Measurements from ENCODE around the gene CCDC127.
"Not testable (repeated sequence)": the region's sequence is repeated elsewhere in the genome, so short reads cannot be mapped to it uniquely, and the experiment has no call there.

Gene CCDC127

DNA sequence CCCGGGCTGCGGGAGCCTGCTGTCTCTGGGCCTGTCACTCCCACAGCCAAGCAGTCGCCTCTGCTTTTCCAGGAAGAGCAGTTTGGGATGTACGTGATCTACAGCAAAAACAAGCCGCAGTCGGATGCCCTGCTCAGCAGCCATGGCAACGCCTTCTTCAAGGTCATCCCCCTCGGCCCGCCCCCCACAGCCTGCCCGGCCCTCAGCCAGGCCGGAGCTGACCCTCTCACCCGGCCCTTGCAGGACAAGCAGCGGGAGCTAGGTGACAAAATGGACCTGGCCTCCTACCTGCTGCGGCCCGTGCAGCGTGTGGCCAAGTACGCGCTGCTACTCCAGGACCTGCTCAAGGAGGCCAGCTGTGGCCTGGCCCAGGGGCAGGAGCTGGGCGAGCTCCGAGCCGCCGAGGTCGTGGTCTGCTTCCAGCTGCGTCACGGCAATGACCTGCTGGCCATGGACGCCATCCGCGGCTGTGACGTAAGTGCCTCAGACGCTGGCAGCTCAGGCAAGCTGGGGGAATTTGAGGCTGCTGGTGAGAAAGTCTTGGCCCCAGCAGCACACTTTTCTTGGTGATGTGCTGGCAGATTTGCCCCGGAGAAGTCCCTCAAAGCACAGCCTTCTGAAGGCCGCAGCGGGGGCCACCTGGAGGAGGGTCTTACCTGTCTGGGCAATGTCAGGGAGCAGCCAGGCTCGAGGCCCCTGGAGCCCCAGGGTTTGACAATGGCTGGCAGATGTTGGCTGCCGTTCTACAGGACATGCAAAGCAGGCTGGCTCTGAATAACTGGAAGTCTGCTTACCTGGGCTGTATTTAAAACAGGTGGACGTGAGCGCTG, 46.8 kb downstream of the CCDC127 start:
- DNase-seq: no peak

DNA sequence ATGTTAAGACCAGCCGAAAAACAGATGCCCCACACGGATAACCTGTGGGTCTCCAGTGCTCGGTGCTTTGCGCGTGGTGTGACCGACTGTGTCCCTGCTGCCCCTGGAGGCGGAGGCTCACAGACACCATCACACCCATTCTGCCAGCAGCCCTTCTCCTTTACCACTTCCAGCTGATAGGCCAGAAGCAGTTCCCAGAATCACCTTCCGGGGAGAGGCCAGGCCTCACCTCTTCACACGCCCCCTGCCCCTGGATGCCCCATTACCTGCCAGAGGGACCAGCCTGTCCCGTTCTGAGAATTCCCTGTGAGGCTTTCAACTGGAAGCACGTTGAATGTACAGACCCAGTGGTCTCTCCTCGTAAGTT, 48.2 kb downstream of the CCDC127 start:
- DNase-seq: no peak

DNA sequence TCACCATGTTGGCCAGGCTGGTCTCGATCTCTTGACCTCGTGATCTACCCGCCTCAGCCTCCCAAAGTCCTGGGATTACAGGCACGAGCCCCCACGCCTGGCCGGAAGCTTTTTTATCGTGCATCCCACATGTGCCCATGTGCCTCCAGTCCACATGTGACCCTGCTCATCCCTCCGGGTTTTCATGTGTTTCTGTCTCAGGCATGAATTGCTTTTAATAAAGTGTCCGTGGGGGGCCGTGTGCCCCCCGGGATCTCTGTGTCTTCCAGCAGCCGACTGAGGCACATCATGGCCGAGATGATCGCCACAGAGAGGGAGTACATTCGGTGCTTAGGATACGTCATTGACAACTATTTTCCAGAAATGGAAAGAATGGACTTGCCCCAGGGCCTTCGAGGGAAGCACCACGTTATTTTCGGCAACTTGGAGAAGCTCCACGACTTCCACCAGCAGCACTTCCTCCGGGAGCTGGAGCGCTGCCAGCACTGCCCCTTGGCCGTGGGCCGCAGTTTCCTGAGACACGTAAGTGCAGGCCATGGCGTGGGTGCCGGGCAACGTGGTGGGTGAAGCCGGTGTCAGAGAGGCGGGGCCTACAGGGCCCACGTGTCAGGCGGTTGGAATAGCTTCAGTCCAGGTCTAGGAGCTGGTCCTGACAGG, 48.8 kb downstream of the CCDC127 start:
- no peak for DNase-seq

DNA sequence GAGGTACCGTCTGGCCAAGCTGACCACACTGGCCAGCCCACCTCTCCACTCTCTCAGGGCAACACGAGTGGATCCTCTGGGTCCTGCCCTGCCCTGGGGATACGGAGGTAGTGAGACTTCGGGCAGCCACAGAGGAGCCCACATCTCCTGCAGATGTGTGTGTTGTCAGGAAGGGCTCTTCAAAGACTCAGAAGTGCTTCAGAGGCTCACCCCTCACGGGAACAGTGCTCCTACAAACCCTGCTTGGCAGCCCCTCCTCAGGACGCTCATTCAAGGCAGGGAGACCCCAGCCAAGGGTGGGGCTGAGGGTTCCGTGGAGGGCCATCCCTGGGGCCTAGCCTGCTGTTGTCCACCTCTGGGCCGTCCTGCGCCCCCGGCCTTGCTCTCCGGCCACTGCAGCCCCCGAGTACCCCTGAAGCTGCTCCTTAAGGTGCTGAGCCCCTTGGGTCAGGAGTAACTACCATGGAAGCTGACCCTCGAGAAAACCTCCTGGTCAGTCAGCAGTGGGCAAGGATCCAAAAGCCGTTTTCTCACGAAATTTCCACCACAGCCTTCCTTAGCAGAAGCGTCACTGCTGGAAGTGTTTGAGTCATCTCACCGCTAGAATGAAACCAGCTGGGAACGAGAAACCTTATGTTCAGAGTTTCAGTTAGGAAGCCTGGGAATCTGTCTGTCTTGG, 49.8 kb downstream of the CCDC127 start:
- peak; percentile 1 for DNase-seq

DNA sequence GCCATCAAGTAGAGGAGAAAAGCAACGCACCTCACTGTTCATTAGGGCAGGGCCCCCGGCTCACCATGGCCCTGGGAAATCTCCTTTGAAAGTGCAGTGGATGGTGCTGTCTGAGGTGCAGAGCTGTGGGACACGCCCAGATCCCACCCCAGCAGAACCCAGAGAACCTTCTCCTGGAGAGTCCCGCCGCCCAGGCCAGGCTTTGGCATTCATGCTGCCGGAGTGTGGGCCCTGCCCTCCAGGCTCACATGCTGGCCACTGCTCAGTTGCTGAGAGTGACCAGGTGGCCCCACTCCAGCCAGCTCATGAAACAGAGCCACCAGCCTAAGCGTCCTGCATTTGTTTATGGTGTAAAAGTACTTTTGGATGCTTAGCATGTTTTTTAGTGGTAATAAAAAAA, 50.4 kb downstream of the CCDC127 start:
- DNase-seq: no peak

DNA sequence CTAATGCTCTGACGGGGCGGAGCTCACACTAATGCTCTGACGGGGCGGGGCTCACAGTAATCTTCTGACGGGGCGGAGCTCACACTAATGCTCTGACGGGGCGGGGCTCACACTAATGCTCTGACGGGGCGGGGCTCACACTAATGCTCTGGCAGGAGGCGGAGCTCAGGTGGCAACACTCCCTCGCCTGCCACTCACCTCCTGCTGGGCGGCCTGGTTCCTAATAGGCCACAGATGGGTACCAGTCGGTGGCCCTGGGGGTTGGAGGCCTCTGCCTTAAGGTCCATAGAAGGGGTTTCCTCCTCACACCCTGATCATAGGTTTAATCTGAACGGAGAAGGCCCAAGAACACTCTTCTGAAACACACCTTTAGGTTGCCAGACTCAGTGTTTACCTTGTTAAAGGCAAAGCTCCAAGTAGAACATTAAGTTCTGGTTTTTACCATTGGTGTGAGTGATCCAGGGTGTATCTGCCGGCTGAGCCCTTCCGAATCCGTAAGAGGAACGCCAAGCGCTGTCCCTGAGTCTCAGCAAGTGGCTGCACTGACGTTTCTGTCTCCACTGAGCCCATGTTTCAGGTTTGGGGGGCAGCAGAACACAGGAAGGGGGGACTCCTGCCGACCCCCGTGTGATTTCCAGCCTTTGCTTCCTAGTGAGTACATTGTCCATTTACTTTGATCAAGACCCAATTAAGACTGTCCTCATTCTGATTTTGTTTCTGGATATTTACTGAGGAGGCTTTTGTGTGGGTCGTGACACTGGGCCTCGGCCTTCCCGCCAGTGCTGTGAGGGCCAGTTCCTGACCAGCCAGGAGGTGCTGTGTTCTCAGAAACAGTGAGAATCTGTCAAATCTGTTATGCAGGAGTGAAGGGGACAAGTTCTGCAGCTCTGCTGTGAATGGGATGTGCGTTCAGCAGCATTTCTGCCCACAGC, 51.2 kb downstream of the CCDC127 start:
- peak; percentile 8 for DNase-seq

DNA sequence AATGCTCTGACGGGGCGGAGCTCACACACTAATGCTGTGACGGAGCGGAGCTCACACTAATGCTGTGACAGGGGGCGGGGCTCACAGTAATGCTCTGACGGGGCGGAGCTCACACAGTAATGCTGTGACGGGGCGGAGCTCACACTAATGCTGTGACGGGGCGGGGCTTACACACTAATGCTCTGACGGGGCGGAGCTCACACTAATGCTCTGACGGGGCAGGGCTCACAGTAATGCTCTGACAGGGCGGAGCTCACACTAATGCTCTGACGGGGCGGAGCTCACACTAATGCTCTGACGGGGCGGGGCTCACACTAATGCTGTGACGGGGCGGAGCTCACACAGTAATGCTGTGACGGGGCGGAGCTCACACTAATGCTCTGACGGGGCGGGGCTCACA, 53.2 kb downstream of the CCDC127 start:
- DNase-seq: not testable (repeated sequence)

DNA sequence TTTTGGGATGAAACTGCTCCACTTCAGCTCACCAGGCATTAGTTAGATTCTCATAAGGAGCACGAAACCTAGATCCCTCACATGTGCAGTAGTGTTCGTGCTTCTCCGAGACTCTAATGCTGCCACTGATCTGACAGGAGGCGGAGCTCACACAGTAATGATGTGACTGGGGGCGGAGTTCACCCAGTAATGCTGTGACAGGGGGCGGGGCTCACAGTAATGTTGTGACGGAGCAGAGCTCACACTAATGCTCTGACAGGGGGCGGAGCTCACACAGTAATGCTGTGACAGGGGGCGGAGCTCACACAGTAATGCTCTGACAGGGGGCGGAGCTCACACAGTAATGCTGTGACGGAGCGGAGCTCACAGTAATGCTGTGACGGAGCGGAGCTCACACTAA, 53.7 kb downstream of the CCDC127 start:
- DNase-seq: no peak

DNA sequence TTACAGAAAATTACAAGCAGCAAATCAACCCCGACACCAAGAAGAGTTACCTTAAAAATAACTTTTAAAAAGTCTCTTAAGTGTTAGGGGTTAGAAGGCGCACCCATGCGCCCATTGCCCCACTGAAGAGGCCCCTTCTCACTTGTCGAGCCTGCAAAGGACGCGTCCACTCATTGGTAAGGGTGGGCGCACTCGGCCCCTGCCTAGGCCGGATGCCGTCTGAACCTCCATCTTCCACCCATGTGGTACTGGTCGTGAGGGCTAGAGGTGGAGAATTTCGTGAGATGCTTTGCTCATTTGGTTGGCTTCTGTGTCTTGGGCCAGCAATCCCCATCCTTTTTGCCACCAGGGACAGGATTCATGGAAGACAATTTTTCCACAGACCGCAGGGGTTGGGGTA, 54.1 kb downstream of the CCDC127 start:
- peak; percentile 2 for DNase-seq

DNA sequence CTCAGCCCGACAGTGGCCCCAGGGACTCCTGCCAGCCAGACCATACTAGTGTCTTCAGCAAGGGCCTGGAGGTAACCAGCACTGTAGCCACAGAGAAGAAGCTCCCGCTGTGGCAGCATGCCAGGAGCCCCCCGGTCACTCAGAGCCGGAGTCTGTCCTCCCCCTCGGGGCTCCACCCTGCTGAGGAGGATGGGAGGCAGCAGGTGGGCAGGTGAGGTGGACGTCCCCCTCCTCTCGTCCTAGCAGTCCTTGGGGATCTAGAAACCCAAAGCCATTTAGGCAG, 54.7 kb downstream of the CCDC127 start:
- peak; percentile 10 for DNase-seq

DNA sequence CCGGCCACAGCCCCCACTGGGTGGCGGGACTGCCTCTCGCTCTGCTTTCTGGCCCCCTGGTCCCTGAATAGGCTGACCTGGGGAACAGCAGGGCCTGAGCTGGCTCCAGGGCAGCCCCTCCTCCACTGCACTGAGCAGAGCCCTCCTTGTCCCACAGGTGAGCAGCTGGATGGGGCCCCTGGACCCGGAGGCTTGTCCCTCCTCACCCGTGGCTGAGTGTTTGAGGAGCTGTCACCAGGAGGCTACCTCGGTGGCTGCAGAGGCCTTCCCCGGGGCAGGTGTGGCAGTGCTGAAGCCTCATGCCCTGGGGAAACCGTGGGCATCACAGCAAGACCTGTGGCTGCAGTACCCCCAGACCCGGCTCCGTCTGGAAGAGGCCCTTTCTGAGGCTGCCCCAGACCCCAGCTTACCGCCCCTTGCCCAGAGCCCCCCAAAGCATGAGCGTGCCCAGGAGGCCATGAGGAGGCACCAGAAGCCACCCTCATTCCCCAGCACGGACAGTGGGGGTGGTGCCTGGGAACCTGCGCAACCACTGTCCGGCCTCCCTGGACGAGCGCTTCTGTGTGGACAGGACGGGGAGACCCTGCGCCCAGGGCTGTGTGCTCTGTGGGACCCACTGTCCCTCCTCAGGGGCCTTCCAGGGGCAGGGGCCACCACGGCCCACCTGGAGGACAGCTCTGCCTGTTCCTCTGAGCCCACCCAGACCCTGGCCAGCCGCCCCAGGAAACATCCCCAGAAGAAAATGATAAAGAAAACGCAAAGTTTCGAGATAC, 55.2 kb downstream of the CCDC127 start:
- DNase-seq: peak; percentile 7

DNA sequence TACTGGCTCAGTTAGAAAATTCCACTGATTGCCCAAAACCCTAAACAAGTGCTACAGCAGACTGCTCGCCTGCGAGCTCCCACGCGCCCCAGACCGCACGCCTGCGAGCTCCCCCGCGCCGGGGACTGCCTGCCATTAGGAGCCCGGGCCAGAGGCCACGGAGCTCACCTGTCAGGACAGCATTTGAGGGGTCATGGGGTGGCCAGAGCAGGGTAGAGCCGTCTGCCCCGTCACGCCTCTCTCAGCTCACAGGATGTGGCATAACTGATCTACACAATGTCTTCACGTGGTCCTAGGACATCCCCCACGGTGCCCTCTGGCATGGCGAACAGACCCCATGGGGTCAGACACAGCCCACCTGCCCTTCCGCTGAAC, 55.8 kb downstream of the CCDC127 start:
- DNase-seq: no peak

DNA sequence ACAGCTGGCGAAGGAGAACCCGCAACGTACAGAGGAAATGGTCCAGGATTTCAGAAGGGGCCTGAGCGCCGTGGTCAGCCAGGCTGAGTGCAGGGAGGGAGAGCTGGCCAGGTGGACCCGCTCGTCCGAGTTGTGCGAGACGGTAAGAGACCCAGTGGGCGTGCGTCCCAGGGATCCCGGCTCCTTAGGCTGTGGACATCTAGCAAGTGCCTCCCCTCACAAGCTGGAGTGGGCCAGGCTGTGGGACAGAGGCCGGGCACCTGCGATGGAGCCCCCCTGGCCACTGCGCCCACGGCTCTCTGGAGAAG, 56.2 kb downstream of the CCDC127 start:
- DNase-seq: no peak

DNA sequence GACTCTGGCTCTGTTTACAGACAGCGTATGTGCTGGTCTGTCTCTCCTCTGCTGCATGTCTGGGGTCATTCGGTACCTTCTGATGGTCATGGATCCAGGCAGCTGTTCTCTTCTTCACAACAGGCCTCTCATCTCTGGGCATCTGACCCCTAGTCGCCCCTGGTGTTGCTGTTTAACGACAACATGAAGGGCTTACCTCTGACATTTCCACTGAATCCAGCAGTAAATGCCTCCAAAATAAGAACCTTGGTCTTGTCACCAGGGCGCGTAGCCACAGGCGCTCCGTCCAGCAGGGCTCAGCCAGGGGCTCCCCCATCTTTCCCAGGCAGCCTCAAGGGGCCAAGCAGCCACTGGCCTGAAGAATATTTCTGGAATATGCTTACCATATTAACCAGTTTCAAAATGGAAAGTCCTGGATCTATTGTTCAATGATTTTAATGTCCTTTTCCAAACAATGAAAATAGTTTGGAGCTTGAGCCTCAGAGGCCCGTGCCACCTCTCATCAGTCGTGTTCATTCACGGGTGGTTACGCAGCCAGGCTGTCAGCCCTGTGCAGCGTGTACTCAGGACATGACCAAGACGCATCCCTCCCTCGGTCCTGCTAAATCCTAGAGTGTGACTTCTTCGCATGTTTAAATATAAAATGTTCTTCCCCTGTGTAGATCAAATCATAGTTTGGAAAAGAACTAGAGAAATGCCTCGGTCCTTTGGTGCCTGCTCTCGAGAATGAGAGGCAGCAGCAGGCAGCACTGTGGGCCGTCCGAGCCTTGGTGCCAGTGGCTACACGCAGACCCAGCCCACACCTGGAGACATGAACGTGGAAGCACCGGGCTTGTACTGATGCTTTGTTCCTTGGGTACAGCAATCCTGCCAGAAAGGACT, 56.8 kb downstream of the CCDC127 start:
- no peak for DNase-seq

DNA sequence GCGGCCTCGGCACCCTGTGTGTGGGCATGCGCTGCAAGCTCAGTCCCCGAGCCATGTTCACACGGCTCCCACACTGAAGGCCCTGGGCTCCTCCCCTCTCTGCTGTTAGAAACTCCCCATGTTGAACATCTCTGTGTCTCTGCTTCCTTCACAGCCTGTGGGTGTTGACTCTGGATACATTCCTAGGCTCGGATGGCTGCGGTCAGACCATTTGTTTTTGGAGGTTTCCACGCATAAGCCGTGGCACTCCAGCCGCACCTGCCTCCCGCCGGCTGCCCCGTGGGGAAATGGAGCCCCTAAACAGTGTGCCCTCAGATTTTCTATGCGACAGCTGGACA, 57.8 kb downstream of the CCDC127 start:
- no peak for DNase-seq

DNA sequence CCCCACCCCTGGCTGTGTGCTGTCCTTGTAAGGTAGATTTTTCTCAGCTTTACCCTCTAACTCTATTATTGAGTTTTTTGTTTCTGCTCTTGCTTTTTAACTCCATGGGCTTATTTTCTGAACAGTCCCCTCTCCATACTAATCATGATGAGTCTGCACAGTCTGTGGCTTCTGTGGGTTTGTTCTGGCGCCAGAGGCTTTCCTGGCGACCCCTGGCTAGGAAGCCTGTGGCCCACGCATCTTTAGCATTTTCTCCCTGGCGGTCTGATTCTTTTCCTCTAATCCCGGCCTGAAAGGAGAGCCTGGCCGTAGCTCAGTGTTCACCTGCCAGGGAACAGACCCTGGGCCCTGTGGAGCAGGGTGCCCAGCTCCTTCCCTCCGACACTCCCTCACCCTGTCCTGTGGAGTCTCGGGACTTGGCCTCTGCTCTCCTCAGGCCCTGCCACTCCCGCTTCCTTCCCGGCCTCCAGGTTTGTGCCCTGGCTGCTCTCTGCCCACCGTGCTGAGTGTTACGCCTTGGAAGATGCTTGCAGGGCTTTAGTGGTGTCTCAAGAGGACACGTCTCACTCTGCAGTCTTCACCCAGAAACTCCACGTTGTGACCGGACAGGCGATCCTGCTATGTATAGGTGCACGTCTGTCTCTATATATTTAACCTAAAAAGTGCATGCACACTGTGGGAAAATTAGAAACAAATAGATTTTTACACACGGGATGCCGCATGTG, 58.3 kb downstream of the CCDC127 start:
- DNase-seq: no peak

DNA sequence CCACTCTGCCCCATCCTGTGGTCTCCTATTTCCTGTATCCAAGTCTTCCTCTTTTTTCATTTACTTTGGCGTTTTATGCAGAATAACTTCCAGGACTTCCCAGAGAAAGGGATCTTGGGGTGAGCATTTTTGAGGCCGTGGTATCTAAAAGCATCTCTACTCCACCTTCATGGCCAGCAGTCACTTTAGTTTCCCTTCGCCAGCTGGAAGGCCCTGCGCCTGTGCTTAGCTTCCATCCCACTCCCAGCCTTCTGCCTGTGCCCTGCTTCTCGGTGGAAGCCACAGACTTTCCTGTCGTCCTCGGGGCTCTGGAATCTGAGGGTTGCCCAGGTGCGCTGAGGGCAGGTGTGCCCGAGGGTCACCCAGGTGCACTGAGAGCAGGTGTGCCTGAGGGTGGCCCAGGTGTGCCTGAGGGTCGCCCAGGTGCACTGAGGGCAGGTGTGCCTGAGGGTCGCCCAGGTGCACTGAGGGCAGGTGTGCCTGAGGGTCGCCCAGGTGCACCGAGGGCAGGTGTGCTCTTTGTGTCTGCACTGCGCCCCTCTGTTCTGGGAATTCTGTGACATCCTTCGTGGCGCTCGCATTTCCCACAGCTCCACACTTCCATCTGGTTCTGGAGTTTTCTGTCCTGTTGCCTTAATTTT, 59.0 kb downstream of the CCDC127 start:
- DNase-seq: no peak

DNA sequence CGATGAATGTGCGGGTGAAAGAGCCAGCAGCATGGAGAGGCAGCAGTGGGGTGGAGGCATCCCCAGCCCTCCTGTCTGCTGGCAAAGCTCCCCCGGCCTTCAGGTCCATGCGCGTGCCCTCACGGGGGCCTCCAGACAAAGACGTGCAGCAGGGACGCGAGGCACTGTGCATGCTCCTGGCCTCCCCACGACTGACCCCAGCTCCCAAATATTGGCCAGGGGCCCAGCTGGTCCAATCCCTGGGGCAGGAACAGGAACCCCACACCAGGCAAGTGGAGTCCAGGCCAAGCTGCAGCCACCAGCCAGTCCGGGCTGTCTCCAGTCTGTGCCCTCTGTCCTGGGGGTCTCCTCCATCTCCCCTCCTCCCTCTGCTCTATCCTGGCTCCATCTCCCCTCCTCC, 60.2 kb downstream of the CCDC127 start:
- no peak for DNase-seq

DNA sequence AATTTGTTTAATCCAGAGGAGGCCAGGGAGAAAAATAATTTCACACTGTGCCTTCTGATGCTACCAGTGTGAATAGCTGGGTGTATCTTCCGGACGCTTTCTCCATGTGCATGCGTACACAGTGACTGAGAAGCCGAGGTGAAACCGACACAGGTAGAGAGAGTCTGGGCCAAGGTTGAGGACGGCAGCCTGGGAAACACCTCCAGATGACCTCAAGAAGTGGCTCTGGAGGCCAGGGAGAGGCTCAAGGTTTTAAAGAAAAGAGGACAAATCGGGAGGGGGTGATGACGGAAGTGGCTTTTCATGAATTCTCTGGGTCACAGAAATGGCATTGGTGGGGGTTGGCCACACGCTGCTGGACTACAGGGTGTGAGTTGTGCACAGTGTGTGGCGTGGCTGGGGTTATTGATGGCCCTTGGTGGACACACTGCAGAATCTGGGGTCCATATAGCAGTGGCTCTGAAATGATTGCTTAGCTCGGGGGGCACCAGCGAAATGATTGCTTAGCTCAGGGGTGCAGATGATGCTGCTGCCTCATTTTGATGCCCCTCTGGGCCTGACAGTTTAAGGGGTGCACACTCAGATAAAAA, 60.7 kb downstream of the CCDC127 start:
- no peak for DNase-seq

DNA sequence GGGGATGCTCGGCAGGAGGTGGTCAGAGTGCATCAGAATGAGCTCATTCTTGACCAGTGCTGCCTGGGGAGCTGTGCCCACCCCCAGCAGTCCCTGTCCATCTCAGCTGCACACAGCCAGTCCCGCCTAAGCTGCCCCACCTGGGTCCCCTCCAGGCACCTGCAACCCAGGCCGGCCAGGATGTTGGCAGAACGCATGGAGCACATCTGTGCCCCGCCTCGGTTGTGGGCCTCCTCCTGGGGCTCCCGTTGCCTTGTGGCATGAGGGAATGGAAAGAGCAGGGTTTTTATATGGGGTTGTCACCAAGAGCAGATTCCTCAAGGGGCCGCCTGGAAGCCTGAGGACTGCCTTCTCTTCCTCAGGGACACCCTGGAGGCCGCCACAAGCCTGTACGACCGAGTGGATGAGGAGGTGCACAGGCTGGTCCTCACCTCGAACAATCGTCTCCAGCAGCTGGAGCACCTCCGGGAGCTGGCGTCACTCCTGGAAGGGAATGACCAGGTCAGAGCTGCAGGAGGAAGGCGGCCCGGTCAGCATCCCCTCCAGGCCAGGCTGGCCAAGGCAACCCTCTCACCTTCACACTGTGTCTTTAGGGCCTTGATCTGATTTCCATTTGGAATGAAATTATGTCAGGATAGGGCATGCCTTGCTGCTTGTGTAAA, 61.4 kb downstream of the CCDC127 start:
- no peak for DNase-seq

Data from activated T-cell treated with anti-CD3 and anti-CD28 coated beads, Interleukin-2, amount 50 U/mL, for 1 hour (primary cell).